Measurements from ENCODE around the gene XXYLT1. TPM values are rescaled to one million over a fixed set of nuclear protein-coding genes. Genes with fewer than 3 reads are reported as not detected.

The XXYLT1 gene
- total RNA-seq, 1 experiment from 2014 or later, result 23.4 TPM

DNA sequence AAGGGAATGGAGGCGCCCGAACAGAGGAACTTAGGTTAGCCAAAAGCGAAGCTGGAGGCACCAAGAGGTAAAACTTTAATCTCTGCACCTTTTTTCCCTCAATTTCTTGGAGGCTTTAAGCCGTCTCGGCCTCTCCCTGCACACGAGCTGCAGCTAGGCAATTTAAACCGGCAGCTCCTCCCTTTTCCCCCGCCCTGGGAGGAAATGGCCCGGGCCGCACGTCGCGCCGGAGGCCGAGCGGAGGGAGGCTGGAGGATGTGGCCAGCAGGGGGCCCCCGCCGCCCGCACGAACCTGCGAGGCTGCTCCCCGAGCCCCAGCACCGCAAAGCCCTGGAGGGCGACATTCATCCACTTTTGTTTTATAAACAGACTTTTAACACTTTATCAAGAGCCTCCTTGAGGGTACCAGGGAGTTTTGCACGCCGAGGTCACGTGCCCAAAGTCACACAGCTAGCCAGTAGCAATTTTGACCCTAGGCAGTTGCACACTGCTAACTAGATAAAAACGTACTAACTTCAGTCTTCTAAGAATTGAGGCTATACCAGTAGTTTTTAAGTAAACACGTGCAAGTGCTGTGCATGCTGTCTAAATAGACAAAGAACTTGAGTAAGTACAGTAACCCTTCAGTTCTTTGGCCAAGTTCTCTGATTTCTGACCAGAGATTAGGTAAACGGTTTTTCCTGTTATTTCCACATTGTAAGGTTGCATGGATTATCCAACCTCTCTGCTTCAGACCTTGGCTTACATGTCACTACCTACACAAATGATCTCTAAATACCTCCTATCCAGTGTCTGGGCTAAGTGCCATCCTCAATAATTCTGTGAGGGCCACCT, 668 bp upstream of the XXYLT1 start (continued):
- TF ChIP-seq TP53 (CRISPR knock-in tag; IDR thresholded peaks at IDR 0.05) (no peak), ETV6 (CRISPR knock-in tag; IDR thresholded peaks at IDR 0.05) (no peak), ATF6 (CRISPR knock-in tag; IDR thresholded peaks at IDR 0.05) (no peak), MXD4 (CRISPR knock-in tag; IDR thresholded peaks at IDR 0.05; ENCODE audit: borderline replicate concordance) (no peak), PRRX2 (CRISPR knock-in tag; IDR thresholded peaks at IDR 0.05) (peak; percentile 56; the same call in 1 of the 2 replicates), CREM (CRISPR knock-in tag; IDR thresholded peaks at IDR 0.05) (no peak)
- TF ChIP-seq, protein P1, sequence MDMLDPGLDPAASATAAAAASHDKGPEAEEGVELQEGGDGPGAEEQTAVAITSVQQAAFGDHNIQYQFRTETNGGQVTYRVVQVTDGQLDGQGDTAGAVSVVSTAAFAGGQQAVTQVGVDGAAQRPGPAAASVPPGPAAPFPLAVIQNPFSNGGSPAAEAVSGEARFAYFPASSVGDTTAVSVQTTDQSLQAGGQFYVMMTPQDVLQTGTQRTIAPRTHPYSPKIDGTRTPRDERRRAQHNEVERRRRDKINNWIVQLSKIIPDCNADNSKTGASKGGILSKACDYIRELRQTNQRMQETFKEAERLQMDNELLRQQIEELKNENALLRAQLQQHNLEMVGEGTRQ (CRISPR knock-in tag; IDR thresholded peaks at IDR 0.05), result peak; percentile 88

DNA sequence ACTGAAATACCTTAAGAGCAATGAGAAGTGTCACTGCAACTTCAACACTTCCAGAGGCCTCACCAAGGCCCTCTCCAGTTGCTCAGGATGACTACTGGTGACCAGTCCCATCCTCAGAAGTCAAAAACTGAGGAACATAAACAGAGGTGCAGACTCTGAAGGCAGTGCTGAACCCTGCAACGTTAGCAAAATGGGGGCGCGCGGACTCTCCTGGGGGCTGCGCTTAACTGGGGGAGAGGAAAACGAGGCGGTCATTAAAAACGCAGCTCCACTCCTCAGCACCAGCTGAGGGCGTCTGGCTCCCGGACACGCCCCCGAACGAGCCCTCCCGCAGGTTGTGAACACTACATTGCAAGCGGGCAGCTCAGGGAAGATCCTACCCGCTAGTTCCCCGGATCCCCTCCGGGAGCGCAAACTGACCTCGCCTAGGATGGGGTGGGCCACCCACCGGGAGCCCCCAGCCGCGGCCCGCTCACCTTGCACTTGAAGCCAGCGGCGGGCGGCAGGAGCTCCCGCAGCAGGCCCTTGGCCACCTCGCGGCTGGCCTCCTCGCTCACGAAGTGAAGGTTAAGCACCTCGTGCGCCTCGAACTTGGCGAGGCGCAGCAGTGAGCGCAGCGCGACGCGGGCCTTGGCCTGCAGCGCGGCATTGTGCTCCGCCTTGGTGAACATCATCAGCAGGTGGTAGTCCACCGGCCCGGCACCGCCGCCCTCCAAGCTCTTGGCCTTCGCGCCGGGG, 711 bp downstream of the XXYLT1 start:
- H3K27ac Mint-ChIP-seq, result no peak overlapping the region
- peak overlapping the region; percentile 84 for H3K4me3 Mint-ChIP-seq
- no peaks in the 10 kb centered on the region for H3K9me3 Mint-ChIP-seq
- no peaks in the 10 kb centered on the region for H3K27me3 Mint-ChIP-seq (ENCODE audit: low read depth)
- peak; percentile 74 for DNase-seq (ENCODE audit: low spot score)
- H3K36me3 Mint-ChIP-seq, result peaks cover 7% of the 10 kb centered on the region
- POLR2A ChIA-PET, result interaction anchor here (0.6 to 2.6 kb wide), 7 partner anchors 10 to 583 kb away, joined by 3 to 10 read pairs (median 6); partner anchors contain the start of genes ACAP2 and PPP1R2
- peaks cover 24% of the 10 kb centered on the region for H3K4me1 Mint-ChIP-seq
- peak; percentile 25 for ATAC-seq
- CTCF ChIA-PET, result interaction anchor here (0.6 to 3.4 kb wide), 26 partner anchors 9 to 598 kb away, joined by 3 to 49 read pairs (median 6); partner anchors contain the start of genes ACAP2, FAM43A, LSG1 and PPP1R2
- TF ChIP-seq TEAD4 (CRISPR knock-in tag; IDR thresholded peaks at IDR 0.05) (peak; percentile 62; the same call in 1 of the 2 replicates), NFATC4 (CRISPR knock-in tag; IDR thresholded peaks at IDR 0.05) (no peak), KAT7 (CRISPR knock-in tag; IDR thresholded peaks at IDR 0.05; ENCODE audit: borderline replicate concordance) (0 out of 2 replicates have a peak, but pooled peaks have one; percentile 39), ELF4 (CRISPR knock-in tag; IDR thresholded peaks at IDR 0.05; ENCODE audit: low read depth) (no peak), ZNF263 (CRISPR knock-in tag; IDR thresholded peaks at IDR 0.05; ENCODE audit: low read depth) (no peak), AFF4 (CRISPR knock-in tag; IDR thresholded peaks at IDR 0.05; ENCODE audit: borderline replicate concordance) (no peak), NFYB (CRISPR knock-in tag; conservative IDR thresholded peaks at IDR 0.05; ENCODE audit: low read depth) (no peak; the same call in 1 of the 2 replicates), TEAD1 (CRISPR knock-in tag; IDR thresholded peaks at IDR 0.05) (no peak), MYBL2 (CRISPR knock-in tag; IDR thresholded peaks at IDR 0.05) (0 out of 2 replicates have a peak, but pooled peaks have one; percentile 78), ZNF232 (CRISPR knock-in tag; IDR thresholded peaks at IDR 0.05) (no peak; the same call in 1 of the 2 replicates), ZNF416 (CRISPR knock-in tag; IDR thresholded peaks at IDR 0.05) (no peak), JAZF1 (CRISPR knock-in tag; IDR thresholded peaks at IDR 0.05) (no peak), JUN (CRISPR knock-in tag; IDR thresholded peaks at IDR 0.05) (no peak; the same call in 1 of the 2 replicates), EMX1 (CRISPR knock-in tag; IDR thresholded peaks at IDR 0.05) (no peak), CREM (CRISPR knock-in tag; IDR thresholded peaks at IDR 0.05) (no peak), CREB1 (CRISPR knock-in tag; IDR thresholded peaks at IDR 0.05) (no peak)
- TF ChIP-seq, protein P2, sequence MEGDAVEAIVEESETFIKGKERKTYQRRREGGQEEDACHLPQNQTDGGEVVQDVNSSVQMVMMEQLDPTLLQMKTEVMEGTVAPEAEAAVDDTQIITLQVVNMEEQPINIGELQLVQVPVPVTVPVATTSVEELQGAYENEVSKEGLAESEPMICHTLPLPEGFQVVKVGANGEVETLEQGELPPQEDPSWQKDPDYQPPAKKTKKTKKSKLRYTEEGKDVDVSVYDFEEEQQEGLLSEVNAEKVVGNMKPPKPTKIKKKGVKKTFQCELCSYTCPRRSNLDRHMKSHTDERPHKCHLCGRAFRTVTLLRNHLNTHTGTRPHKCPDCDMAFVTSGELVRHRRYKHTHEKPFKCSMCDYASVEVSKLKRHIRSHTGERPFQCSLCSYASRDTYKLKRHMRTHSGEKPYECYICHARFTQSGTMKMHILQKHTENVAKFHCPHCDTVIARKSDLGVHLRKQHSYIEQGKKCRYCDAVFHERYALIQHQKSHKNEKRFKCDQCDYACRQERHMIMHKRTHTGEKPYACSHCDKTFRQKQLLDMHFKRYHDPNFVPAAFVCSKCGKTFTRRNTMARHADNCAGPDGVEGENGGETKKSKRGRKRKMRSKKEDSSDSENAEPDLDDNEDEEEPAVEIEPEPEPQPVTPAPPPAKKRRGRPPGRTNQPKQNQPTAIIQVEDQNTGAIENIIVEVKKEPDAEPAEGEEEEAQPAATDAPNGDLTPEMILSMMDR (IDR thresholded peaks at IDR 0.05), result no peak
- TF ChIP-seq, protein P1 (CRISPR knock-in tag; IDR thresholded peaks at IDR 0.05), result no peak

Data from WTC11 (cell line).